ENCODE data around the gene CCDC7.
"Not testable (repeated sequence)": the region's sequence is repeated elsewhere in the genome, so short reads cannot be mapped to it uniquely, and the experiment has no call there.

Gene CCDC7

DNA sequence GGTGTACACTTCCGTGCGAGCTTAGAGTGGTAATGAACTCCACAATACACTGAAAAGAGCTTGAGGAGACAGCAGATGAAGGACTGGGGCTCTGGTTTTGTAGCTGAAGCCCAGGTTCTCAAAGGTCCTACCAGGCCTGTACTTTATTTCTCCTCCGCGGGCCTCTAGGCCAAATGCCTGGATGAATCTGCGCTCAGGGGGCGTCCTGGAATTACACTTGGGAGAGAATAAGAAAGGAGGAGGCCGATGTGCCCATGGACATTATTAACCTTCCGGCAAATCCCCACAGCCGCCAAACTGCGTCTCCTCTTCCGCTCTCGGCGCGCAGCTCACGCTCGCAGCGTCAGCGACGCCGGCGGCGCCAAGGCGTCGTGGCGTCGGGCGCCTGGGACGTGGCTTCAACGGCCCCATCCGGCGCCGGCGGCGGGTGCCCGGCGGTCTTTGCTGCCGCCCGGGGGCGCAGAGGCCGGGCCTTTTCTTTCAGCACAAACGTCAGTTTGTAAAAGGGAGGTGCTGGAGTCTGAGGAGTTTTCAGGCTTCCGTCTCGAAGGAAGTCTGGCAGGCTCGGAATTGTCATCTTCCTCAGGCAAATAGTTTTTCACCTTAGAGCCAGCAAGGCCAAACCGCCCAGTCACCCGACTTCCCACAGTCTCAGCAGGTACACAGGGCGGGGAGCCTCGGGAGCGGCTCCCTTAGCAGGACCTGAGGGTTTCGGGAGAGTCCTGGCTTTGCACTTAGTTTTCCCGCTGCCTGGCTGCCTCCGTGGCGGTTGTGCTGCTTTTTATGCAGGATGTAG, at the start of gene CCDC7:
Gene CCDC7 (plus strand): TSS at position 401 of the 796 bp plus-strand sequence. CDS start 5,503 bp downstream, outside the sequence.
- Histone ChIP-seq H3K4me3 (ENCODE audit: low read depth in 1 of 2, low read length in 2 of 2) (peak within 1 kb of the TSS; percentile 63 to 68), H4K20me1 (ENCODE audit: insufficient read depth, low read length) (no peaks in the 10 kb centered on the region), H3K27me3 (ENCODE audit: insufficient read depth, low read length, poor library complexity) (no peaks in the 10 kb centered on the region), H3K4me2 (ENCODE audit: insufficient read depth, low read length) (peak within 1 kb of the TSS; percentile 64), H3K9me3 (ENCODE audit: insufficient read depth, low read length, severe bottlenecking) (no peaks in the 10 kb centered on the region), H3K36me3 (ENCODE audit: insufficient read depth, low read length) (no peaks in the 10 kb centered on the region), H3K4me1 (ENCODE audit: insufficient read depth, low read length) (peaks cover 16% of the 10 kb centered on the region), H2AFZ (ENCODE audit: low read depth, low read length) (peak within 1 kb of the TSS; percentile 82), H3K79me2 (ENCODE audit: insufficient read depth, low read length) (peaks cover 20% of the 10 kb centered on the region), H3K27ac (ENCODE audit: low read length) (peak within 1 kb of the TSS; percentile 97), H3K9ac (ENCODE audit: low read depth, low read length) (peak within 1 kb of the TSS; percentile 89)
- no peak for TF ChIP-seq EZH2 (IDR thresholded peaks at IDR 0.05; ENCODE audit: borderline replicate concordance, low read depth, low read length, severe bottlenecking)
- TF ChIP-seq, protein P1, sequence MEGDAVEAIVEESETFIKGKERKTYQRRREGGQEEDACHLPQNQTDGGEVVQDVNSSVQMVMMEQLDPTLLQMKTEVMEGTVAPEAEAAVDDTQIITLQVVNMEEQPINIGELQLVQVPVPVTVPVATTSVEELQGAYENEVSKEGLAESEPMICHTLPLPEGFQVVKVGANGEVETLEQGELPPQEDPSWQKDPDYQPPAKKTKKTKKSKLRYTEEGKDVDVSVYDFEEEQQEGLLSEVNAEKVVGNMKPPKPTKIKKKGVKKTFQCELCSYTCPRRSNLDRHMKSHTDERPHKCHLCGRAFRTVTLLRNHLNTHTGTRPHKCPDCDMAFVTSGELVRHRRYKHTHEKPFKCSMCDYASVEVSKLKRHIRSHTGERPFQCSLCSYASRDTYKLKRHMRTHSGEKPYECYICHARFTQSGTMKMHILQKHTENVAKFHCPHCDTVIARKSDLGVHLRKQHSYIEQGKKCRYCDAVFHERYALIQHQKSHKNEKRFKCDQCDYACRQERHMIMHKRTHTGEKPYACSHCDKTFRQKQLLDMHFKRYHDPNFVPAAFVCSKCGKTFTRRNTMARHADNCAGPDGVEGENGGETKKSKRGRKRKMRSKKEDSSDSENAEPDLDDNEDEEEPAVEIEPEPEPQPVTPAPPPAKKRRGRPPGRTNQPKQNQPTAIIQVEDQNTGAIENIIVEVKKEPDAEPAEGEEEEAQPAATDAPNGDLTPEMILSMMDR (IDR thresholded peaks at IDR 0.05; ENCODE audit: borderline replicate concordance, extremely low read depth, low read length, poor library complexity, severe bottlenecking), result peak; percentile 69
- peak; percentile 88 for DNase-seq
- peak; percentile 94 for ATAC-seq (ENCODE audit: insufficient read depth, low read depth)

DNA sequence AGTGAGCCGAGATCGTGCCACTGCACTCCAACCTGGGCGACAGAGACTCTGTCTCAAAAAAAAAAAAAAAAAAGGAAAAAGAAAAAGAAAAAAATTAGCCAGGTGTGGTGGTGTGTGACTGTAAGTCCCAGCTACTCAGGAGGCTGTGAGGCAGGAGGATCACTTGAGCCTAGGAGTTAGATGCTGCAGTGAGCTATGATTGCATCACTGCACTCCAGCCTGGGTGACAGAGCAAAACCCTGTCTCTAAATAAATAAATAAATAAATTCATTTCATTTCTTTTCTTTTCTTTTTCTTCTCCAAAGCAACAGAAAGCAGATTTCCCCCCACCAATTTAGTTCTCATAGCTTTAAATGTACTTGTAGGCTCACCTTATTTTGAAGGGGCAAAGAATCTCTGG, 48.8 kb upstream of the CCDC7 start:
- not testable (repeated sequence) for H3K79me2 ChIP-seq (ENCODE audit: insufficient read depth, low read length); H3K27me3 ChIP-seq (ENCODE audit: insufficient read depth, low read length, poor library complexity); H2AFZ ChIP-seq (ENCODE audit: low read depth, low read length); H3K4me3 ChIP-seq (ENCODE audit: low read depth in 1 of 2, low read length in 2 of 2); H3K9ac ChIP-seq (ENCODE audit: low read depth, low read length); H3K27ac ChIP-seq (ENCODE audit: low read length); H3K9me3 ChIP-seq (ENCODE audit: insufficient read depth, low read length, severe bottlenecking); H3K4me1 ChIP-seq (ENCODE audit: insufficient read depth, low read length); ATAC-seq (ENCODE audit: insufficient read depth, low read depth); H4K20me1 ChIP-seq (ENCODE audit: insufficient read depth, low read length); H3K4me2 ChIP-seq (ENCODE audit: insufficient read depth, low read length); DNase-seq; H3K36me3 ChIP-seq (ENCODE audit: insufficient read depth, low read length)

DNA sequence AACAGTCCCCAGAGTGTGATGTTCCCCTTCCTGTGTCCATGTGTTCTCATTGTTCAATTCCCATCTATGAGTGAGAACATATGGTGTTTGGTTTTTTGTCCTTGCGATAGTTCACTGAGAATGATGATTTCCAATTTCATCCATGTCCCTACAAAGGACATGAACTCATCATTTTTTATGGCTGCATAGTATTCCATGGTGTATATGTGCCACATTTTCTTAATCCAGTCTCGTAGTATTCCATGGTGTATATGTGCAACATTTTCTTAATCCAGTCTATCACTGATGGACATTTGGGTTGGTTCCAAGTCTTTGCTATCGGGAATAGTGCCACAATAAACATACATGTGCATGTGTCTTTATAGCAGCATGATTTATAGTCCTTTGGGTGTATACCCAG, 46.2 kb upstream of the CCDC7 start:
- not testable (repeated sequence) for H3K79me2 ChIP-seq (ENCODE audit: insufficient read depth, low read length); H3K4me2 ChIP-seq (ENCODE audit: insufficient read depth, low read length); H3K4me3 ChIP-seq (ENCODE audit: low read depth in 1 of 2, low read length in 2 of 2); H3K9ac ChIP-seq (ENCODE audit: low read depth, low read length); H4K20me1 ChIP-seq (ENCODE audit: insufficient read depth, low read length); H3K36me3 ChIP-seq (ENCODE audit: insufficient read depth, low read length); DNase-seq; H2AFZ ChIP-seq (ENCODE audit: low read depth, low read length); ATAC-seq (ENCODE audit: insufficient read depth, low read depth); H3K27me3 ChIP-seq (ENCODE audit: insufficient read depth, low read length, poor library complexity); H3K4me1 ChIP-seq (ENCODE audit: insufficient read depth, low read length); H3K9me3 ChIP-seq (ENCODE audit: insufficient read depth, low read length, severe bottlenecking); H3K27ac ChIP-seq (ENCODE audit: low read length)

DNA sequence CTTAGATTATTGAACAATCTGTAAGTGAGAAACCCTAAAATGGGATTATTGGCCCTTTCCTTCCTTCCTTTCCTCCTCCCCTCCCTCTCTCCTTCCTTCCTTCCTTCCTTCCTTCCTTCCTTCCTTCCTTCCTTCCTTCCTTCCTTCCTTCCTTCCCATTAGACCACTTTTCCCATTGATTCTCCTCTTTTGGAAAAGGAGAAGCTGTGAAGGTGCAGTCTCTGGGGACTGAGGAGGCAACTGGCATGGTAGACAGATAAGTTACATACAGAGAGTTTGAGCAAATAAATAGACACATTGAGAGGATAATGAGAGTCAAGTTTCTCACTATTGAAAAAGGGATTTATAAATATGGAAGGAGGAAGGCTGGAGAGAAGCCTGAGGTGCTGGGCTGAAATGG, 45.0 kb upstream of the CCDC7 start:
- Histone ChIP-seq H2AFZ (ENCODE audit: low read depth, low read length) (no peak overlapping the region), H4K20me1 (ENCODE audit: insufficient read depth, low read length) (no peaks in the 10 kb centered on the region), H3K9ac (ENCODE audit: low read depth, low read length) (no peak overlapping the region), H3K79me2 (ENCODE audit: insufficient read depth, low read length) (no peaks in the 10 kb centered on the region), H3K27ac (ENCODE audit: low read length) (no peak overlapping the region), H3K4me3 (ENCODE audit: low read depth in 1 of 2, low read length in 2 of 2) (no peak overlapping the region), H3K9me3 (ENCODE audit: insufficient read depth, low read length, severe bottlenecking) (no peaks in the 10 kb centered on the region), H3K36me3 (ENCODE audit: insufficient read depth, low read length) (no peaks in the 10 kb centered on the region), H3K27me3 (ENCODE audit: insufficient read depth, low read length, poor library complexity) (no peaks in the 10 kb centered on the region), H3K4me1 (ENCODE audit: insufficient read depth, low read length) (no peaks in the 10 kb centered on the region), H3K4me2 (ENCODE audit: insufficient read depth, low read length) (no peak overlapping the region)
- ATAC-seq (ENCODE audit: insufficient read depth, low read depth) (no peak), DNase-seq (no peak)
- TF ChIP-seq, protein P1 (IDR thresholded peaks at IDR 0.05; ENCODE audit: borderline replicate concordance, extremely low read depth, low read length, poor library complexity, severe bottlenecking), result no peak
- TF ChIP-seq EZH2 (IDR thresholded peaks at IDR 0.05; ENCODE audit: borderline replicate concordance, low read depth, low read length, severe bottlenecking), result no peak
